ENCODE measurements around the gene FKBP1B.

DNA sequence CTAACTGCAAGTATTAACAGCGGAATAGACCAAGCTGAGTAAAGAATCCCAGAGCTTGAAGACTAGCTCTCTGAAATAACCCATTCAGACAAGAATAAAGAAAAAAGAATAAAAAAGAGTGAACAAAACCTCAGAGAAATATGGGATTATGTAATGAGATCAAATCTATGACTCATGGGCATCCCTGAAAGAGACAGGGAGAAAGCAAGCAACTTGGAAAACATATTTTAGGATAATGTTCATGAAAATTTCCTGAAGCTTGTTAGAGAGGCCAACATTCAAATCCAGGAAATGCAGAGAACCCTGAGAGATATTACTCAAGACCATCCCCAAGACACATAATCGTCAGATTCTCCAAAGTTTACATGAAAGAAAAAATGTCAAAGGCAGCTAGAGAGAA, 56.3 kb downstream of the FKBP1B start:
- TF ChIP-seq TCF7L2 (IDR thresholded peaks at IDR 0.05; ENCODE audit: borderline replicate concordance, low read depth, low read length) (no peak), ZNF133 (tag by site-specific recombination; IDR thresholded peaks at IDR 0.05) (no peak), ZBTB1 (tag by site-specific recombination; IDR thresholded peaks at IDR 0.05) (no peak), ZNF274 (IDR thresholded peaks at IDR 0.05; ENCODE audit: low read length) (no peak), ZNF274 (tag by site-specific recombination; IDR thresholded peaks at IDR 0.05; ENCODE audit: borderline replicate concordance) (no peak), ZNF501 (tag by site-specific recombination; IDR thresholded peaks at IDR 0.05) (no peak), ZNF48 (tag by site-specific recombination; IDR thresholded peaks at IDR 0.05) (no peak)
- TF ChIP-seq, protein P1, sequence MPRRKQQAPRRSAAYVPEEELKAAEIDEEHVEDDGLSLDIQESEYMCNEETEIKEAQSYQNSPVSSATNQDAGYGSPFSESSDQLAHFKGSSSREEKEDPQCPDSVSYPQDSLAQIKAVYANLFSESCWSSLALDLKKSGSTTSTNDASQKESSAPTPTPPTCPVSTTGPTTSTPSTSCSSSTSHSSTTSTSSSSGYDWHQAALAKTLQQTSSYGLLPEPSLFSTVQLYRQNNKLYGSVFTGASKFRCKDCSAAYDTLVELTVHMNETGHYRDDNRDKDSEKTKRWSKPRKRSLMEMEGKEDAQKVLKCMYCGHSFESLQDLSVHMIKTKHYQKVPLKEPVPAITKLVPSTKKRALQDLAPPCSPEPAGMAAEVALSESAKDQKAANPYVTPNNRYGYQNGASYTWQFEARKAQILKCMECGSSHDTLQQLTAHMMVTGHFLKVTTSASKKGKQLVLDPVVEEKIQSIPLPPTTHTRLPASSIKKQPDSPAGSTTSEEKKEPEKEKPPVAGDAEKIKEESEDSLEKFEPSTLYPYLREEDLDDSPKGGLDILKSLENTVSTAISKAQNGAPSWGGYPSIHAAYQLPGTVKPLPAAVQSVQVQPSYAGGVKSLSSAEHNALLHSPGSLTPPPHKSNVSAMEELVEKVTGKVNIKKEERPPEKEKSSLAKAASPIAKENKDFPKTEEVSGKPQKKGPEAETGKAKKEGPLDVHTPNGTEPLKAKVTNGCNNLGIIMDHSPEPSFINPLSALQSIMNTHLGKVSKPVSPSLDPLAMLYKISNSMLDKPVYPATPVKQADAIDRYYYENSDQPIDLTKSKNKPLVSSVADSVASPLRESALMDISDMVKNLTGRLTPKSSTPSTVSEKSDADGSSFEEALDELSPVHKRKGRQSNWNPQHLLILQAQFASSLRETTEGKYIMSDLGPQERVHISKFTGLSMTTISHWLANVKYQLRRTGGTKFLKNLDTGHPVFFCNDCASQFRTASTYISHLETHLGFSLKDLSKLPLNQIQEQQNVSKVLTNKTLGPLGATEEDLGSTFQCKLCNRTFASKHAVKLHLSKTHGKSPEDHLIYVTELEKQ (tag by site-specific recombination; IDR thresholded peaks at IDR 0.05; ENCODE audit: borderline replicate concordance), result no peak
- TF ChIP-seq, protein P2, sequence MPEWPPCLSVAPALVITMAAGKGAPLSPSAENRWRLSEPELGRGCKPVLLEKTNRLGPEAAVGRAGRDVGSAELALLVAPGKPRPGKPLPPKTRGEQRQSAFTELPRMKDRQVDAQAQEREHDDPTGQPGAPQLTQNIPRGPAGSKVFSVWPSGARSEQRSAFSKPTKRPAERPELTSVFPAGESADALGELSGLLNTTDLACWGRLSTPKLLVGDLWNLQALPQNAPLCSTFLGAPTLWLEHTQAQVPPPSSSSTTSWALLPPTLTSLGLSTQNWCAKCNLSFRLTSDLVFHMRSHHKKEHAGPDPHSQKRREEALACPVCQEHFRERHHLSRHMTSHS (tag by site-specific recombination; IDR thresholded peaks at IDR 0.05), result no peak
- TF ChIP-seq, protein P3, sequence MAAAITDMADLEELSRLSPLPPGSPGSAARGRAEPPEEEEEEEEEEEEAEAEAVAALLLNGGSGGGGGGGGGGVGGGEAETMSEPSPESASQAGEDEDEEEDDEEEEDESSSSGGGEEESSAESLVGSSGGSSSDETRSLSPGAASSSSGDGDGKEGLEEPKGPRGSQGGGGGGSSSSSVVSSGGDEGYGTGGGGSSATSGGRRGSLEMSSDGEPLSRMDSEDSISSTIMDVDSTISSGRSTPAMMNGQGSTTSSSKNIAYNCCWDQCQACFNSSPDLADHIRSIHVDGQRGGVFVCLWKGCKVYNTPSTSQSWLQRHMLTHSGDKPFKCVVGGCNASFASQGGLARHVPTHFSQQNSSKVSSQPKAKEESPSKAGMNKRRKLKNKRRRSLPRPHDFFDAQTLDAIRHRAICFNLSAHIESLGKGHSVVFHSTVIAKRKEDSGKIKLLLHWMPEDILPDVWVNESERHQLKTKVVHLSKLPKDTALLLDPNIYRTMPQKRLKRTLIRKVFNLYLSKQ (tag by site-specific recombination; IDR thresholded peaks at IDR 0.05; ENCODE audit: borderline replicate concordance), result no peak
- TF ChIP-seq, protein P4, sequence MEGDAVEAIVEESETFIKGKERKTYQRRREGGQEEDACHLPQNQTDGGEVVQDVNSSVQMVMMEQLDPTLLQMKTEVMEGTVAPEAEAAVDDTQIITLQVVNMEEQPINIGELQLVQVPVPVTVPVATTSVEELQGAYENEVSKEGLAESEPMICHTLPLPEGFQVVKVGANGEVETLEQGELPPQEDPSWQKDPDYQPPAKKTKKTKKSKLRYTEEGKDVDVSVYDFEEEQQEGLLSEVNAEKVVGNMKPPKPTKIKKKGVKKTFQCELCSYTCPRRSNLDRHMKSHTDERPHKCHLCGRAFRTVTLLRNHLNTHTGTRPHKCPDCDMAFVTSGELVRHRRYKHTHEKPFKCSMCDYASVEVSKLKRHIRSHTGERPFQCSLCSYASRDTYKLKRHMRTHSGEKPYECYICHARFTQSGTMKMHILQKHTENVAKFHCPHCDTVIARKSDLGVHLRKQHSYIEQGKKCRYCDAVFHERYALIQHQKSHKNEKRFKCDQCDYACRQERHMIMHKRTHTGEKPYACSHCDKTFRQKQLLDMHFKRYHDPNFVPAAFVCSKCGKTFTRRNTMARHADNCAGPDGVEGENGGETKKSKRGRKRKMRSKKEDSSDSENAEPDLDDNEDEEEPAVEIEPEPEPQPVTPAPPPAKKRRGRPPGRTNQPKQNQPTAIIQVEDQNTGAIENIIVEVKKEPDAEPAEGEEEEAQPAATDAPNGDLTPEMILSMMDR (tag by site-specific recombination; IDR thresholded peaks at IDR 0.05), result no peak
- TF ChIP-seq, protein P5, sequence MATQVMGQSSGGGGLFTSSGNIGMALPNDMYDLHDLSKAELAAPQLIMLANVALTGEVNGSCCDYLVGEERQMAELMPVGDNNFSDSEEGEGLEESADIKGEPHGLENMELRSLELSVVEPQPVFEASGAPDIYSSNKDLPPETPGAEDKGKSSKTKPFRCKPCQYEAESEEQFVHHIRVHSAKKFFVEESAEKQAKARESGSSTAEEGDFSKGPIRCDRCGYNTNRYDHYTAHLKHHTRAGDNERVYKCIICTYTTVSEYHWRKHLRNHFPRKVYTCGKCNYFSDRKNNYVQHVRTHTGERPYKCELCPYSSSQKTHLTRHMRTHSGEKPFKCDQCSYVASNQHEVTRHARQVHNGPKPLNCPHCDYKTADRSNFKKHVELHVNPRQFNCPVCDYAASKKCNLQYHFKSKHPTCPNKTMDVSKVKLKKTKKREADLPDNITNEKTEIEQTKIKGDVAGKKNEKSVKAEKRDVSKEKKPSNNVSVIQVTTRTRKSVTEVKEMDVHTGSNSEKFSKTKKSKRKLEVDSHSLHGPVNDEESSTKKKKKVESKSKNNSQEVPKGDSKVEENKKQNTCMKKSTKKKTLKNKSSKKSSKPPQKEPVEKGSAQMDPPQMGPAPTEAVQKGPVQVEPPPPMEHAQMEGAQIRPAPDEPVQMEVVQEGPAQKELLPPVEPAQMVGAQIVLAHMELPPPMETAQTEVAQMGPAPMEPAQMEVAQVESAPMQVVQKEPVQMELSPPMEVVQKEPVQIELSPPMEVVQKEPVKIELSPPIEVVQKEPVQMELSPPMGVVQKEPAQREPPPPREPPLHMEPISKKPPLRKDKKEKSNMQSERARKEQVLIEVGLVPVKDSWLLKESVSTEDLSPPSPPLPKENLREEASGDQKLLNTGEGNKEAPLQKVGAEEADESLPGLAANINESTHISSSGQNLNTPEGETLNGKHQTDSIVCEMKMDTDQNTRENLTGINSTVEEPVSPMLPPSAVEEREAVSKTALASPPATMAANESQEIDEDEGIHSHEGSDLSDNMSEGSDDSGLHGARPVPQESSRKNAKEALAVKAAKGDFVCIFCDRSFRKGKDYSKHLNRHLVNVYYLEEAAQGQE (tag by site-specific recombination; IDR thresholded peaks at IDR 0.05), result no peak
- TF ChIP-seq, protein P6, sequence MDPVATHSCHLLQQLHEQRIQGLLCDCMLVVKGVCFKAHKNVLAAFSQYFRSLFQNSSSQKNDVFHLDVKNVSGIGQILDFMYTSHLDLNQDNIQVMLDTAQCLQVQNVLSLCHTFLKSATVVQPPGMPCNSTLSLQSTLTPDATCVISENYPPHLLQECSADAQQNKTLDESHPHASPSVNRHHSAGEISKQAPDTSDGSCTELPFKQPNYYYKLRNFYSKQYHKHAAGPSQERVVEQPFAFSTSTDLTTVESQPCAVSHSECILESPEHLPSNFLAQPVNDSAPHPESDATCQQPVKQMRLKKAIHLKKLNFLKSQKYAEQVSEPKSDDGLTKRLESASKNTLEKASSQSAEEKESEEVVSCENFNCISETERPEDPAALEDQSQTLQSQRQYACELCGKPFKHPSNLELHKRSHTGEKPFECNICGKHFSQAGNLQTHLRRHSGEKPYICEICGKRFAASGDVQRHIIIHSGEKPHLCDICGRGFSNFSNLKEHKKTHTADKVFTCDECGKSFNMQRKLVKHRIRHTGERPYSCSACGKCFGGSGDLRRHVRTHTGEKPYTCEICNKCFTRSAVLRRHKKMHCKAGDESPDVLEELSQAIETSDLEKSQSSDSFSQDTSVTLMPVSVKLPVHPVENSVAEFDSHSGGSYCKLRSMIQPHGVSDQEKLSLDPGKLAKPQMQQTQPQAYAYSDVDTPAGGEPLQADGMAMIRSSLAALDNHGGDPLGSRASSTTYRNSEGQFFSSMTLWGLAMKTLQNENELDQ (tag by site-specific recombination; IDR thresholded peaks at IDR 0.05; ENCODE audit: low read depth), result no peak
- TF ChIP-seq, protein P7, sequence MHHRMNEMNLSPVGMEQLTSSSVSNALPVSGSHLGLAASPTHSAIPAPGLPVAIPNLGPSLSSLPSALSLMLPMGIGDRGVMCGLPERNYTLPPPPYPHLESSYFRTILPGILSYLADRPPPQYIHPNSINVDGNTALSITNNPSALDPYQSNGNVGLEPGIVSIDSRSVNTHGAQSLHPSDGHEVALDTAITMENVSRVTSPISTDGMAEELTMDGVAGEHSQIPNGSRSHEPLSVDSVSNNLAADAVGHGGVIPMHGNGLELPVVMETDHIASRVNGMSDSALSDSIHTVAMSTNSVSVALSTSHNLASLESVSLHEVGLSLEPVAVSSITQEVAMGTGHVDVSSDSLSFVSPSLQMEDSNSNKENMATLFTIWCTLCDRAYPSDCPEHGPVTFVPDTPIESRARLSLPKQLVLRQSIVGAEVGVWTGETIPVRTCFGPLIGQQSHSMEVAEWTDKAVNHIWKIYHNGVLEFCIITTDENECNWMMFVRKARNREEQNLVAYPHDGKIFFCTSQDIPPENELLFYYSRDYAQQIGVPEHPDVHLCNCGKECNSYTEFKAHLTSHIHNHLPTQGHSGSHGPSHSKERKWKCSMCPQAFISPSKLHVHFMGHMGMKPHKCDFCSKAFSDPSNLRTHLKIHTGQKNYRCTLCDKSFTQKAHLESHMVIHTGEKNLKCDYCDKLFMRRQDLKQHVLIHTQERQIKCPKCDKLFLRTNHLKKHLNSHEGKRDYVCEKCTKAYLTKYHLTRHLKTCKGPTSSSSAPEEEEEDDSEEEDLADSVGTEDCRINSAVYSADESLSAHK (tag by site-specific recombination; IDR thresholded peaks at IDR 0.05), result no peak
- TF ChIP-seq, protein P8, sequence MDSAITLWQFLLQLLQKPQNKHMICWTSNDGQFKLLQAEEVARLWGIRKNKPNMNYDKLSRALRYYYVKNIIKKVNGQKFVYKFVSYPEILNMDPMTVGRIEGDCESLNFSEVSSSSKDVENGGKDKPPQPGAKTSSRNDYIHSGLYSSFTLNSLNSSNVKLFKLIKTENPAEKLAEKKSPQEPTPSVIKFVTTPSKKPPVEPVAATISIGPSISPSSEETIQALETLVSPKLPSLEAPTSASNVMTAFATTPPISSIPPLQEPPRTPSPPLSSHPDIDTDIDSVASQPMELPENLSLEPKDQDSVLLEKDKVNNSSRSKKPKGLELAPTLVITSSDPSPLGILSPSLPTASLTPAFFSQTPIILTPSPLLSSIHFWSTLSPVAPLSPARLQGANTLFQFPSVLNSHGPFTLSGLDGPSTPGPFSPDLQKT (IDR thresholded peaks at IDR 0.05; ENCODE audit: borderline replicate concordance, low read depth, low read length), result no peak

All from HEK293 (cell line).